Stimulated activated naive CD8-positive, alpha-beta T cell treated with anti-CD3 and anti-CD28 coated beads, Interleukin-15, Interleukin-2, amounts not matched to agents 100 ng/mL and 50 ng/mL, for 24 hours (primary cell): ENCODE data around the gene SCN4B.
A peak's percentile ranks its signal among the peaks of the same experiment; 100 is the strongest.

Experiments
- H3K27ac Mint-ChIP-seq: one replicate; pipeline ENCODE4 v1.8.0; 2021; ENCODE audit warnings: mild to moderate bottlenecking, mixed read lengths
- H3K27me3 Mint-ChIP-seq: one replicate; pipeline ENCODE4 v1.8.0; 2021; ENCODE audit warnings: mixed read lengths
- H3K36me3 Mint-ChIP-seq: one replicate; pipeline ENCODE4 v1.8.0; 2021; ENCODE audit warnings: low read depth, mixed read lengths
- H3K4me1 Mint-ChIP-seq: one replicate; pipeline ENCODE4 v1.8.0; 2021; ENCODE audit warnings: low read depth, mixed read lengths
- H3K4me3 Mint-ChIP-seq: one replicate; pipeline ENCODE4 v1.8.0; 2021; ENCODE audit warnings: mild to moderate bottlenecking, mixed read lengths
- H3K9me3 Mint-ChIP-seq: one replicate; pipeline ENCODE4 v1.8.0; 2021; ENCODE audit warnings: mixed read lengths

Gene SCN4B

GRCh38 chr11:118167253-118167652 is 14.6 kb upstream of the SCN4B start:
- peaks cover 8% of the 10 kb centered on the region for H3K27me3 Mint-ChIP-seq

DNA sequence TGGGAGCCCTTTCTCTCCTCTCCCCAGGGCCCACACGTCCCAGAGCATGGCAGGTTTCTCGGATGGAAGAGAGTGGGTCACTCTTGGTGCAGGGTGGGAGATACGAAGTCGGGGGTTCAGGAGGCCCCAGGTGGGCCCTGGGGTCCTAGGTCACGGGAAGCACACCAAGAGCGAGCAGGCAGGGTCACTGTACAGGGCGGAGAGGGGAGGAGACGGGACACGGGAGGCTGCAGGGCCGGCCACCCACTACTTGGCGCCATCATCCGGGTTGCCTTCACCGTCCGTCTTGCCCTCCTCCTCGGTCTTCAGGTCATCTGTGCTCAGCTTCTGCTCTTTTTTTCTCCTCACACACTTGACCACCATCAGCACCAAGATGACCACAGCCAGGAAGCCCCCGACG is 14.0 kb upstream of the SCN4B start:
- H3K4me1 Mint-ChIP-seq = no peaks in the 10 kb centered on the region
- H3K27ac Mint-ChIP-seq = no peak overlapping the region
- H3K36me3 Mint-ChIP-seq = no peaks in the 10 kb centered on the region
- H3K27me3 Mint-ChIP-seq = peaks cover 8% of the 10 kb centered on the region
- H3K9me3 Mint-ChIP-seq = no peaks in the 10 kb centered on the region
- H3K4me3 Mint-ChIP-seq = no peak overlapping the region

More at GRCh38 chr11:118167253-118167652, 14.6 kb upstream of the SCN4B start:
- H3K4me3 Mint-ChIP-seq = no peak overlapping the region
- no peak overlapping the region for H3K27ac Mint-ChIP-seq
- H3K4me1 Mint-ChIP-seq = no peaks in the 10 kb centered on the region
- no peaks in the 10 kb centered on the region for H3K9me3 Mint-ChIP-seq
- H3K36me3 Mint-ChIP-seq = no peaks in the 10 kb centered on the region

DNA sequence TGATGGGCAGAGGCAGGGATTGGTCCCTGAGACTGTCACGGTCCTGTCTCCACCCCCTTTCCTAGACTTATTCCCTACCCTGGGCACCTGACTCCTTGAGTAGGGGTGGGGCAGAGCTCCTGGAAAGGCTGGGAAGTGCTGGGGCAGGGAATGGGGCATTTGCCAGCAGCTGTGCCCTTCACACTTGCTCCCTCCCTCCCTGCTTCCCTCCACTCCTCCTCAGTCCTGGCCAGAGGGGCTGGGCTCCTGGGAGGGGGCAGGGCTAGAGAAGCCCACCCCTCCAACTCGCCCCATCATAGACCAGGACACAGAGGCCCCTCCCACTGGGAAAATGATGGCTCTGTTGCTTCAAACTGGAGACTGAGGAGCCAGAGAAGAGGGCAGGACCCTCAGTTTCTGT is 12.3 kb upstream of the SCN4B start:
- H3K27ac Mint-ChIP-seq = no peak overlapping the region
- H3K27me3 Mint-ChIP-seq = peaks cover 4% of the 10 kb centered on the region
- H3K4me1 Mint-ChIP-seq = no peaks in the 10 kb centered on the region
- H3K9me3 Mint-ChIP-seq = no peaks in the 10 kb centered on the region
- no peaks in the 10 kb centered on the region for H3K36me3 Mint-ChIP-seq
- no peak overlapping the region for H3K4me3 Mint-ChIP-seq

DNA sequence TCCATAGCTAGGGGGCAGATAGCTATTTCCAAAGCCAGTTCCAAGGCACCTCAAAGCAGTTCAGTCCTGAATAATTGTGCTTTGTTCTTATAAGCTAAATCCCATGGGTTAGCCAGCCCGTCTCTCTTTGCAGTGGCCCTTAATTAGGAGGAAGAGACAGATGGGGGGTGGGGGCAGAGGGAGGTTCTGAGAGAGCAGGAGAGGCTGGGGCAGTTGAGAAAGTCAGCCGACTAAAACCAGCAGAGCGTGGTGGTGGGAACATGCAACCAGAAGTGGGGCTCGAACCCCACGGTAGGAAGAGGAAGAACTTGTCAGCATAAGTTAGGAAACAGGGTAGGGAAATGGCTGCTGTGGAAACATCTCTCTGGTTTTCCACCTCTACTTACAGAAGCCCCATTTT is 10.9 kb upstream of the SCN4B start:
- H3K27me3 Mint-ChIP-seq = peaks cover 11% of the 10 kb centered on the region
- H3K36me3 Mint-ChIP-seq = no peaks in the 10 kb centered on the region
- H3K9me3 Mint-ChIP-seq = no peaks in the 10 kb centered on the region
- no peak overlapping the region for H3K4me3 Mint-ChIP-seq
- H3K27ac Mint-ChIP-seq = no peak overlapping the region
- H3K4me1 Mint-ChIP-seq = no peaks in the 10 kb centered on the region

DNA sequence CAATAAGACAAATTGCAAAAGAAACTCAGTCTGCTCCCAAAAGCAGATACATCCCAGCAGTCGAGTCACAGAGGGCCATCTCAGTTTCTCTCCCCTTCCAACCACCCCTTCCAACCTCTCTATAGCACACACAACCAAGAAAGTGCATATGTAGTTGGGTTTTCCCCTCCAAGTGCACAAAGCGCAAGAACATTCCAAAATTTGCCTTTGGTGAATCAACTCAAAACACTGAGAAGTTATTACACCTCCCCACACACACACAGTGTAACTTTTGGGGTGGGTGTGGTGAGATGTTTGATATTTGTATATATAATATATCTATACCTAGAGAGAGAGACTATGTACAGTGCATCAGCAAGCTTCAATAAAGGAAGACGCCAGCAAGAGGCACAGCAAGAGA is 10.2 kb upstream of the SCN4B start:
- Mint-ChIP-seq H3K36me3 (no peaks in the 10 kb centered on the region), H3K27me3 (peaks cover 14% of the 10 kb centered on the region), H3K9me3 (no peaks in the 10 kb centered on the region), H3K27ac (no peak overlapping the region), H3K4me3 (no peak overlapping the region), H3K4me1 (no peaks in the 10 kb centered on the region)

- H3K4me3 Mint-ChIP-seq = no peak overlapping the region
These were observed 9.2 kb upstream of the SCN4B start for GRCh38 chr11:118161786-118162185.

GRCh38 chr11:118157186-118157895 is 4.7 kb upstream of the SCN4B start:
- H3K4me3 Mint-ChIP-seq = no peak overlapping the region

More at GRCh38 chr11:118161786-118162185, 9.2 kb upstream of the SCN4B start:
- H3K4me1 Mint-ChIP-seq = peaks cover 3% of the 10 kb centered on the region
- no peak overlapping the region for H3K27ac Mint-ChIP-seq
- peaks cover 25% of the 10 kb centered on the region for H3K27me3 Mint-ChIP-seq
- H3K36me3 Mint-ChIP-seq = no peaks in the 10 kb centered on the region
- no peaks in the 10 kb centered on the region for H3K9me3 Mint-ChIP-seq

GRCh38 chr11:118156531-118157185 is 4.0 kb upstream of the SCN4B start:
- H3K36me3 Mint-ChIP-seq = no peaks in the 10 kb centered on the region
- no peak overlapping the region for H3K4me3 Mint-ChIP-seq
- H3K4me1 Mint-ChIP-seq = peaks cover 10% of the 10 kb centered on the region
- H3K27ac Mint-ChIP-seq = no peak overlapping the region
- H3K27me3 Mint-ChIP-seq = peaks cover 62% of the 10 kb centered on the region
- H3K9me3 Mint-ChIP-seq = no peaks in the 10 kb centered on the region

More at GRCh38 chr11:118157186-118157895, 4.7 kb upstream of the SCN4B start:
- H3K27ac Mint-ChIP-seq = no peak overlapping the region
- H3K9me3 Mint-ChIP-seq = no peaks in the 10 kb centered on the region
- H3K36me3 Mint-ChIP-seq = no peaks in the 10 kb centered on the region
- peaks cover 10% of the 10 kb centered on the region for H3K4me1 Mint-ChIP-seq
- H3K27me3 Mint-ChIP-seq = peaks cover 58% of the 10 kb centered on the region

- peaks cover 10% of the 10 kb centered on the region for H3K4me1 Mint-ChIP-seq
- H3K27ac Mint-ChIP-seq = no peak overlapping the region
- H3K9me3 Mint-ChIP-seq = no peaks in the 10 kb centered on the region
- H3K36me3 Mint-ChIP-seq = no peaks in the 10 kb centered on the region
- H3K4me3 Mint-ChIP-seq = no peak overlapping the region
- peaks cover 68% of the 10 kb centered on the region for H3K27me3 Mint-ChIP-seq
These were observed 3.3 kb upstream of the SCN4B start for GRCh38 chr11:118155776-118156530.

GRCh38 chr11:118154641-118155040 is 2.0 kb upstream of the SCN4B start:
- Mint-ChIP-seq H3K9me3 (no peaks in the 10 kb centered on the region), H3K4me1 (peaks cover 10% of the 10 kb centered on the region), H3K36me3 (no peaks in the 10 kb centered on the region), H3K4me3 (no peak overlapping the region), H3K27ac (no peak overlapping the region), H3K27me3 (peaks cover 79% of the 10 kb centered on the region)

DNA sequence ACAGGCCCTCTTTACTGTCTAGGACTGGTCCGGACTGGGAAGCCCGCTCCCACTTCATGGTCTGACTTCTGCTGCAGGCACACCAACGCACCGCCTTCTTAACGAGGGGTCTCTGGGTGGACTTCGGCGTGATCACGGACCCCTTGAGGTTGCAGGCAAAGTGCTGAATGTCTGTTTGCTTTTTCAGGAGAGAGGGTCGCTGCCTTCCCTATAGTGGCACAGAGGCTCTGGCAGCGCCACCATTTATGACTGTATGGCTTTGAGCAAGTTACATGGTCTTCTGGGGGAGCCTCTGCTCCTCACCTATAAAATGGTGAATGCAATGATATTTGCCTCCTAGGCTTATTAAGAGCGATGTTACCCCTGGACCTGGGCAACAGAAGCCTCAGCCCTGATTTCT is 1.4 kb upstream of the SCN4B start:
- peaks cover 10% of the 10 kb centered on the region for H3K4me1 Mint-ChIP-seq
- no peaks in the 10 kb centered on the region for H3K9me3 Mint-ChIP-seq
- H3K27ac Mint-ChIP-seq = no peak overlapping the region
- H3K36me3 Mint-ChIP-seq = no peaks in the 10 kb centered on the region
- peaks cover 73% of the 10 kb centered on the region for H3K27me3 Mint-ChIP-seq
- peak overlapping the region; percentile 51 for H3K4me3 Mint-ChIP-seq

DNA sequence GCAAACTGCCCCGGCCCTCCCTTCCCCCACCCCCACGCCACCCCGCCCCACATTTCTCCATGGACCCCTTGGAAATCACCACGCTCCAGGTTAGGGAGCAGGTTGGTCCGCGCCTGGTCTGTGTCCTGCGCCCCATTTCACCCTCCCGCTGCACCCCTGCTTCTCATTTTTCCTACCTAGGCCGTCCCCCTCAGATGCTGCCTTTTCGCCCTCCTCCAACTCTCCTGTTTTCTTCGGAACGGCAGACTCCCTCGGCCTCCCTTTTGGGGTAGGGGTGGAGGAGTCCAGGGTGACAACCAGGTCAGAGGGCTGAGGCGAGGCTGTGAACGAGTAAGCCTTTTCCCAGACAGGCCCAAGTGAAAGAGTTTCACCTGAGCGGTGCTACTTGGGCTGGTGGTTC is 893 bp upstream of the SCN4B start:
- H3K4me1 Mint-ChIP-seq = peaks cover 10% of the 10 kb centered on the region
- H3K9me3 Mint-ChIP-seq = no peaks in the 10 kb centered on the region
- H3K36me3 Mint-ChIP-seq = no peaks in the 10 kb centered on the region
- H3K4me3 Mint-ChIP-seq = peak overlapping the region; percentile 51
- peaks cover 70% of the 10 kb centered on the region for H3K27me3 Mint-ChIP-seq
- H3K27ac Mint-ChIP-seq = no peak overlapping the region

GRCh38 chr11:118152020-118152551 is 537 bp downstream of the SCN4B start:
- Mint-ChIP-seq H3K36me3 (no peaks in the 10 kb centered on the region), H3K27me3 (peaks cover 66% of the 10 kb centered on the region), H3K4me3 (peak overlapping the region; percentile 41), H3K4me1 (peaks cover 9% of the 10 kb centered on the region), H3K9me3 (no peaks in the 10 kb centered on the region), H3K27ac (no peak overlapping the region)

DNA sequence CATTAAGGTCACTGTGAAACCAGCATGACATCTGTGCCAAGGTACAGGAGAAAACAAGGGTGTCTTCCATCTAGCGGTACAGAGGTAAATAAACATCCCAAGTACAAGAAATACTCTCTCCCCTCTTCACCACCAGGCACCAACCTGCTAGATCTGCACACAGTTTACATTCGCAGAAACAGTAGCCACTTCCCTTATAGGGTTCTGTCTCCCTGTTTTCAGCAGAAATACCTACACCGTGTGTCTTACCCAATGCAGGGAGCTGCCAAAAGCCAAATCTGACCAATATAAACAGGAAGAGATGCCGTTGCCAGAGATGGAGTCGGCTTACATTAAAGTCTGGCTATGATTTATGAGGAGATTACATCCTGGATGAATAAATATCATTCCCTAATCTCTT is 1.2 kb downstream of the SCN4B start:
- H3K4me1 Mint-ChIP-seq = peaks cover 8% of the 10 kb centered on the region
- H3K27ac Mint-ChIP-seq = no peak overlapping the region
- H3K27me3 Mint-ChIP-seq = peaks cover 60% of the 10 kb centered on the region
- no peaks in the 10 kb centered on the region for H3K36me3 Mint-ChIP-seq
- H3K9me3 Mint-ChIP-seq = no peaks in the 10 kb centered on the region
- no peak overlapping the region for H3K4me3 Mint-ChIP-seq

- Mint-ChIP-seq H3K4me3 (no peak overlapping the region), H3K9me3 (no peaks in the 10 kb centered on the region), H3K27ac (no peak overlapping the region), H3K27me3 (peaks cover 52% of the 10 kb centered on the region), H3K36me3 (no peaks in the 10 kb centered on the region), H3K4me1 (peaks cover 11% of the 10 kb centered on the region)
These were observed 3.1 kb downstream of the SCN4B start for GRCh38 chr11:118149493-118149892.
